Fibroblast of pulmonary artery (primary cell): ENCODE data around the gene MRAP2.

Experiments
- DNase-seq: peaks from one replicate; pipeline ENCODE4 v3.0.0-alpha.2; 2010; ENCODE audit warnings: low read depth
- H3K4me3 ChIP-seq: replicated peaks from 2 replicates; pipeline ENCODE4 v1.5.1; 2011; ENCODE audit warnings: low read depth, mild to moderate bottlenecking, control low read depth, low read length, moderate library complexity
- TF ChIP-seq, protein P1 (sequence below): IDR thresholded peaks from 2 replicates; pipeline ENCODE4 v1.5.1; 2011; ENCODE audit warnings: mild to moderate bottlenecking, control low read depth, low read length, inconsistent platforms; ENCODE audit errors: missing control alignments

Gene MRAP2

DNA sequence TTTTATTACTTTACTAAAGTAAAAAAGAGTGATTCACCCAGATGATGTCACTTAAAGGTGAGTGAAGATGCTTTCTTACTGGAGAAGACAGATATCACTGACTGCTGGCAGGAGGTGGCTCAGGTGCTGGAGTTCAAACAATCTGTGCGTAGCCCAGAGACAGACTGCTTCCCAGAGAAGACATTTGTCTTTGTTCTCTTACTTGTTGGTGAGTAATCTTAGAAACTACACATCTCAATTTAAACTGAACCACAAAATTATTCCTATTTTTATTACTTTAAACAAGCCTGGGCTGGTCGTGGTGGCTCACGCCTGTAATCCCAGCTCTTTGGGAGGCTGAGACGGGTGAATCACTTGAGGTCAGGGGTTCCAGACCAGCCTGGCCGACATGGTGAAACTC lies 101.7 kb downstream of the MRAP2 start:
- no peak overlapping the region for H3K4me3 ChIP-seq
- TF ChIP-seq, protein P1, sequence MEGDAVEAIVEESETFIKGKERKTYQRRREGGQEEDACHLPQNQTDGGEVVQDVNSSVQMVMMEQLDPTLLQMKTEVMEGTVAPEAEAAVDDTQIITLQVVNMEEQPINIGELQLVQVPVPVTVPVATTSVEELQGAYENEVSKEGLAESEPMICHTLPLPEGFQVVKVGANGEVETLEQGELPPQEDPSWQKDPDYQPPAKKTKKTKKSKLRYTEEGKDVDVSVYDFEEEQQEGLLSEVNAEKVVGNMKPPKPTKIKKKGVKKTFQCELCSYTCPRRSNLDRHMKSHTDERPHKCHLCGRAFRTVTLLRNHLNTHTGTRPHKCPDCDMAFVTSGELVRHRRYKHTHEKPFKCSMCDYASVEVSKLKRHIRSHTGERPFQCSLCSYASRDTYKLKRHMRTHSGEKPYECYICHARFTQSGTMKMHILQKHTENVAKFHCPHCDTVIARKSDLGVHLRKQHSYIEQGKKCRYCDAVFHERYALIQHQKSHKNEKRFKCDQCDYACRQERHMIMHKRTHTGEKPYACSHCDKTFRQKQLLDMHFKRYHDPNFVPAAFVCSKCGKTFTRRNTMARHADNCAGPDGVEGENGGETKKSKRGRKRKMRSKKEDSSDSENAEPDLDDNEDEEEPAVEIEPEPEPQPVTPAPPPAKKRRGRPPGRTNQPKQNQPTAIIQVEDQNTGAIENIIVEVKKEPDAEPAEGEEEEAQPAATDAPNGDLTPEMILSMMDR, result no peak
- DNase-seq, result no peak

DNA sequence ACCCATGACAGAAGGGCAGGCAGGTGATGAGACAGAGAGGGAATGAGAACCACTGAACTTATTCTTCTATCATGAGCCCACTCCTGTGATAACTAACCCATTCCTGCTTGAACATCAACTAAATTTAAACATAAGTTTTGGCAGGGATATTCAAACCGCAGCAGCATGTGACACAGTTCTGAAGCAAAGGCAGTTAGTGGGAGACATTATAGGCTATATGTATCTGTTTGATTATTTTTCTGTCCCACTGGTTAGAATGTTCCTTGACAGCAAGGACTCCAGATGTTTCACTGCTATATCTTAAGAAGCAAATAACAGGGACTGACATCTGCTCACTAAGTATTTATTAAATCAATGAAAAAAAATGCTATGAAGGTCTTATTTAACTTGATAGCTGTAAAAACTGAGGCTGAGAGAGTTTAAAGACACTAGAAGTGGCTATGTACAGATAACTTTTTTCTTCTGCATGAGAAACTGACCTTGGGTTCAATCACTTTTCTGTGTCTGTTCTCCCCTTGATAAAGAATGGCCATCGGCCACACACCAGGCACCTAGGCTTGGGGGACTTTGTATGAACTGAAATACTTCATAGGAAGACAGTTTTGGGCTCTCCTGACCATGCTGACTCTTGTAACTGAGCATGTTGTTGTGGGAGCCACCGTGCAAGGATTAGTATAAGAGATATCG lies 102.9 kb downstream of the MRAP2 start:
- TF ChIP-seq, protein P1, result no peak
- H3K4me3 ChIP-seq, result no peak overlapping the region
- no peak for DNase-seq

DNA sequence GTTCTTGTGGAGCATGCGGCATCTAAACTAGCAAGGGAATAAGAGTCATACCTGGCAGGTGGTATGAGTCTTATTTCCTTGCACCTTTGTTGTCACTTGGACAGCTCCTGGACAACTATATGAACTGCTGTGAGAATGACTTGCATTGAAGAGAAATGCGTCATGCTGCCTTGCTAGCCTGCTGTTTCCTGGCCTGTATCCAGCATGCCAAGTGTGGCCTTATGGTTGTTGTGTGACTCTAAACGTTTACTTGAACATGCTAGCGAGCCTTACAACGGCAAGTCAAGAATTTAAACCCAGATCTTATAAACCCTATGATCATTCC lies 103.4 kb downstream of the MRAP2 start:
- DNase-seq, result no peak
- no peak overlapping the region for H3K4me3 ChIP-seq
- TF ChIP-seq, protein P1, result no peak

DNA sequence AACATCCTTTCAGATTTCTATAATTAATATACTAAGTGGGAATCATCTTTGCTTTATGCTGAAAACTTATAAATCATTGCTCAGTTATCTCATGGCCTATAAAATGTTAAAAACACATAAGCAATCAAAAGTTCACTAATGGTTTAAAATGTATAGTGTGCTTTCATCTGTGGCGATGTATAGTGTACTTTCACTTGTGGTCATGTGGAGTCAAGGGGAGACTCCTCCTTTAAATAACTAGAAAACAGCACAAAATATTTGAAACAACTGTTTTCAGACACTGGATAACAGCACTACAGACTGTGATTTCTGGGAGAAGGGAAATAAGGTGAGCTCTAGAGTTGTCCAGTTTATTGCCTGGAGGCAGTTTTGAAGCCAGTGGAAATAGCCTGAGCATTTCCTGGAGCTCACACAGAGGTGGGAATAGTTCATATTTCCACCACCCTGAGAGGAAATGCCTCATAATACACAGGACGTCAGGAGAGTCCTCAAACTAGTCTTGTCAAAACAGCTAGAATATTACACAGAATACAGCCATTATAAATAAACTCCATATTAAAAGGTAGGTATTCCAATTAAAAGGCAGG lies 104.5 kb downstream of the MRAP2 start:
- TF ChIP-seq, protein P1, result no peak
- peak; percentile 52 for DNase-seq
- H3K4me3 ChIP-seq, result no peak overlapping the region

DNA sequence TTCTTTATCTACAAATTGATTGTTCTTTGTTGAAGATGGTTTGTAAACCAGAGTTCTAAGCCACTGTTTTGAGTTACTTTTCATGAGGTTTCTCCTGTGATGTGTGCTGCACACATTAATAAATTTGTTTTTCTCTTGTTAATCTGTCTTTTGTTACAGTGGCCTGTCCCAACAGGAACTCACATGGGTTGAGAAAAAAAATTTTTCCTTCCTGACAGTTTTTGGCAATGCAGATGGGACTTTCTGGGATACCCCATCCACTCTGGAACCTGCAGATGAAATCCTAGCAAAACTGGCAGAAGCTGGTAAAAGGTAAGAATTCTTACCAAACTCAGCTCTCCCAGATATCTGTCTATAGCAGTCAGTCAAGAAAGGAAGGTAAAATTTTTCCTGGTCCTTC lies 105.7 kb downstream of the MRAP2 start:
- no peak overlapping the region for H3K4me3 ChIP-seq
- no peak for DNase-seq

More for the DNA sequence above, 105.7 kb downstream of the MRAP2 start:
- TF ChIP-seq, protein P1, result no peak
